ENCODE data around the gene METTL16. TPM values are rescaled to one million over a fixed set of nuclear protein-coding genes. Genes with fewer than 3 reads are reported as not detected.

The METTL16 gene
- total and polyA plus RNA-seq, 12 donors, result 9.9 to 31.9 (median 26.5) TPM

DNA sequence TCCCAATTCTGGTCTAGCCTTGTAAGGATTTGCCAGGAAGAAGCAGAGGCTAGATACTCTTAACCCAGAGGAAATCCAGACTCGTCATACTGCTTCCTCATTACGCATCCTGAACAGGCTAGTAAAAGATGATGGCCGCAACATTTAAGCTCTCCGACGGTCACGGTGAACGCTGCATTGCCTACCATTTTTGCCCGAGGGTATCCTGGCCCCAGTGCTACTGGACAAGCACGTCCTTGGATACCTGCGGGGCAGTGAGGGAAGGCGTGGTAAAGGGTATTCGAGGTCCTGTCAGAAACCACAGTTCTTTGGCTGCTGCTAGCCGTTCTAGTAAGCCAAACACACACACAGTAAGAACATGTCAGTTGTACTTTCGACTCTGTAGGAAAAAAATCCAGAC, 36.6 kb downstream of the METTL16 start:
- TF ChIP-seq, protein P1, sequence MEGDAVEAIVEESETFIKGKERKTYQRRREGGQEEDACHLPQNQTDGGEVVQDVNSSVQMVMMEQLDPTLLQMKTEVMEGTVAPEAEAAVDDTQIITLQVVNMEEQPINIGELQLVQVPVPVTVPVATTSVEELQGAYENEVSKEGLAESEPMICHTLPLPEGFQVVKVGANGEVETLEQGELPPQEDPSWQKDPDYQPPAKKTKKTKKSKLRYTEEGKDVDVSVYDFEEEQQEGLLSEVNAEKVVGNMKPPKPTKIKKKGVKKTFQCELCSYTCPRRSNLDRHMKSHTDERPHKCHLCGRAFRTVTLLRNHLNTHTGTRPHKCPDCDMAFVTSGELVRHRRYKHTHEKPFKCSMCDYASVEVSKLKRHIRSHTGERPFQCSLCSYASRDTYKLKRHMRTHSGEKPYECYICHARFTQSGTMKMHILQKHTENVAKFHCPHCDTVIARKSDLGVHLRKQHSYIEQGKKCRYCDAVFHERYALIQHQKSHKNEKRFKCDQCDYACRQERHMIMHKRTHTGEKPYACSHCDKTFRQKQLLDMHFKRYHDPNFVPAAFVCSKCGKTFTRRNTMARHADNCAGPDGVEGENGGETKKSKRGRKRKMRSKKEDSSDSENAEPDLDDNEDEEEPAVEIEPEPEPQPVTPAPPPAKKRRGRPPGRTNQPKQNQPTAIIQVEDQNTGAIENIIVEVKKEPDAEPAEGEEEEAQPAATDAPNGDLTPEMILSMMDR (IDR thresholded peaks at IDR 0.05), result no peak
- H3K27ac ChIP-seq, result no peak overlapping the region
- no peak for DNase-seq
- no peak for ATAC-seq
- intact Hi-C loops (cut with DNase I), result no loop called here
- H3K9me3 ChIP-seq, result no peaks in the 10 kb centered on the region
- H3K36me3 ChIP-seq, result peaks cover 0 to 88% (median 23%) of the 10 kb centered on the region in 9 donors
- H3K4me3 ChIP-seq, result no peak overlapping the region
- peaks cover 0 to 8% (median 0%) of the 10 kb centered on the region in 9 donors for H3K4me1 ChIP-seq
- WGBS, 2 donors, result 95 to 96% methylated on average over 14 of the region's 14 CpGs
- H3K27me3 ChIP-seq, result no peaks in the 10 kb centered on the region

DNA sequence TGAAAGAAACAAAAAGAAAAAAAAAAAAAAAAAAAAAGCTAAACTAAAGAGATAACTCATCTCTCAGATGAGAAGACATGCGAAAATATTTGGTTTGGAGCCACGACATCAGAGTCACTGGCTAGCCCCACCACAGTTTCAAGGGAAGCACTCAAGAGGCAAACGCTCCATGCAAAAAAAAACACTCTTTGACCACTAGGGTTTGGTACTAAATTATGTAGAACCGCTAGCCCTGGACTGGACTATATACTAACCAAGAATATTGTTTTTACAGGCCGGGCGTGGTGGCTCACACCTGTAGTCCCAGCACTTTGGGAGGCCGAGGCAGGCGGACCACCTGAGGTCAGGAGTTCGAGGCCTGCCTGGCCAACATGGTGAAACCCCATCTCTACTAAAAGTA, 37.3 kb downstream of the METTL16 start:
- TF ChIP-seq, protein P1 (IDR thresholded peaks at IDR 0.05), result no peak
- no peaks in the 10 kb centered on the region for H3K9me3 ChIP-seq
- peaks cover 0 to 93% (median 23%) of the 10 kb centered on the region in 9 donors for H3K36me3 ChIP-seq

DNA sequence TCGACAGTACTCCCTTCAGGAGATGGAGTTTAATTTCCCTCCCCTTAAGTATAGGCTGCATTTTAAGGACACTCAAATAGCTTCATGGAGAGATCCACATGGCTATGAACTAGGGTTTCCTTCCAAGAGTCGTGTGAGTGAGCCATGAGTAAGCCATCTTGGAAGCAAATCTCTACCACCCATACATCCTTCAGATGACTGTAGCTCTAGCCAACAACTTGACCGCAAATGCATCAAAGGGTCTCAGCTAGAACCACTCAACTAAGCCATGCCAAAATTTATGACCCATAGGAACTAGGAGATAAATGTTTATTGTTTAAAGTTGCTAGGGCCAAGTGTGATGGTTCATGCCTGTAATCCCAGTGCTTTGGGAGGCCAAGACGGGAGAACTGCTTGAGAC, 43.4 kb downstream of the METTL16 start:
- DNase-seq (no peak), ATAC-seq (no peak)
- no peak overlapping the region for H3K27ac ChIP-seq
- peaks cover 0 to 4% (median 0%) of the 10 kb centered on the region in 9 donors for H3K4me1 ChIP-seq
- H3K27me3 ChIP-seq, result no peaks in the 10 kb centered on the region
- WGBS, 2 donors, result 94 to 96% methylated on average over 4 of the region's 4 CpGs
- H3K9me3 ChIP-seq, result no peaks in the 10 kb centered on the region
- H3K36me3 ChIP-seq, result peaks cover 0 to 98% (median 26%) of the 10 kb centered on the region in 9 donors
- H3K4me3 ChIP-seq, result no peak overlapping the region
- intact Hi-C loops (cut with DNase I), result no loop called here
- TF ChIP-seq, protein P1 (IDR thresholded peaks at IDR 0.05), result no peak

More for the DNA sequence above, 37.3 kb downstream of the METTL16 start:
- no peaks in the 10 kb centered on the region for H3K27me3 ChIP-seq
- H3K4me3 ChIP-seq, result no peak overlapping the region
- WGBS, 2 donors, result 91 to 97% methylated on average over 9 of the region's 9 CpGs
- peaks cover 0 to 8% (median 0%) of the 10 kb centered on the region in 9 donors for H3K4me1 ChIP-seq
- DNase-seq, result no peak
- intact Hi-C loops (cut with DNase I), result no loop called here
- no peak overlapping the region for H3K27ac ChIP-seq
- no peak for ATAC-seq

DNA sequence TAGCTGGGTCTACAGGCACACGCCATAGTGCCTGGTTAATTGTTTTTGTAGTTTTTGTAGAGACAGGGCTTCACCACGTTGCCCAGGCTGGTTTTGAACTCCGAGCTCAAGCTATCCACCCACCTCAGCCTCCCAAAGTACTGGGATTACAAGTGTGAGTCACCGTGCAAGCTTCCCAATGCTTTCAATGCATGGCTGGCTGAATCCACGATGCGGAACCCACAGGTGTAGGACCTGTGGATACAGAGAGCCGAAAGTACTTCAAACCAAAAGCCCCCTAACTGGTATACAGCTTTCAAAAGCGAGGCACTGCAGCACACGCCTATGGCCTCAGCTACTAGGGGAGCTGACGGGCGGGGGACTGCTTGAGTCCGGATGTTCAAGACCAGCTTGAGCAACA, 44.8 kb downstream of the METTL16 start:
- Histone ChIP-seq H3K27ac (no peak overlapping the region), H3K9me3 (no peaks in the 10 kb centered on the region), H3K27me3 (no peaks in the 10 kb centered on the region), H3K36me3 (peaks cover 0 to 98% (median 38%) of the 10 kb centered on the region in 9 donors), H3K4me3 (no peak overlapping the region), H3K4me1 (no peaks in the 10 kb centered on the region)
- TF ChIP-seq, protein P1 (IDR thresholded peaks at IDR 0.05), result no peak
- 88 to 89% methylated on average over 12 of the region's 12 CpGs for WGBS, 2 donors
- intact Hi-C loops (cut with DNase I), result no loop called here
- no peak for DNase-seq
- ATAC-seq, result no peak

All from heart right ventricle (tissue), 16 donors.